Cardiac atrium fibroblast (primary cell): Measurements from ENCODE around the gene RBM47. TPM values are rescaled to one million over a fixed set of nuclear protein-coding genes. Genes with fewer than 3 reads are reported as not detected.

ENCODE experiments used
- total RNA-seq: library from RNA; depleted of rRNA; stranded (reverse); fragments of >200 nt; gene quantifications from 2 replicates; pipeline ENCODE4 v1.2.3, GENCODE V29; 2015

The RBM47 gene
- 0.54 and 2.4 TPM in 2 replicates for total RNA-seq

DNA sequence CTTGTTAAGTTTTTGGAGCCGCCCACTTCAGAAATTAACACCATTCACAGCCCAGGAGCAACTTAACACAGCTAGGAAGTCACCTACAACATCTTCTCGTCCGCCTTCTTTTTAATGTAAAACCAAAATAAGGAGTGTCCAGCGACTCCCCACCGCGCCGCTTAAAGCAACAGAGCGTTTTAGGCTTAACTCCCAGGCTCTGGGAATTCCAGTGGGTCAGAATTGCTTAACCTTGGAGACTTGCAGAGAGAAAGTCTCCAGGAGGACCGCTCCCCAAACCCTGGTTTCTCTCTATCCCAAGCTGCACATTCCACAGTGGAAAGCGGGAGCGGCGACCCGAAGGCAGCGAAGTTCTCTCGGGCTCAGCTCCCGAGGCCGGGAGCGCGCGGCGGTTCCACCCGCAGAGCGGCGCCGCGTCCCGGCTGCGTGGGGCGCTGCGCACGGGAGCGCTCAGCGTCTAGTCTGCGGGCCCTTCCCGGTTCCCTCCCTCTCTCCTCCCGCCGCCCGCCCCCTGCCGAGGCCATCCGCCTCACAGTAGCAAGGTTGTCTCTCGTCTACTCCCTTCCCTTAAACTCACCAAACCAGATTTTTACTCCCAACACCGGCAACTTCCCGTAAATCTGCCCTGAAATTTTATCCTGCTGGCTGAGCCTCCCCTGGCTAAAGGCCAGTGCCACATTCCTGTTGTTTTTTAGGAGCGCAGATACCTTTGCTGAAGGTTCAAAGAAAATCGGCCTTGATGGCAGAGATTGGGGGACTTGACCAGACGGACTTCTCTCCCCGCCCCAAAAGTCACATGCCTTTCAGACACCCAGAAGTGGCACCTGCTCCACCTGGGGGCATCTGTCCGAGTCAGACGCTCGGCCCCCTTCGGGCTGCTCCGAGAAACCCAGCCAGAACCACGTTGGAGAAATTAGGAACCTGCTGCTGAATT, at the start of gene RBM47:
Gene RBM47, minus strand, starts transcription at position 464 of the 934 bp plus-strand sequence. CDS start 190,971 bp downstream, outside the sequence.

Other genes with a start within 250 kb of the RBM47 start
- not detected in 2 replicates for gene NSUN7, start 120.1 kb upstream of the RBM47 start, total RNA-seq